ENCODE data around the gene APMAP. TPM values are rescaled to one million over a fixed set of nuclear protein-coding genes. Genes with fewer than 3 reads are reported as not detected.

APMAP gene
- total and polyA plus RNA-seq, 2 of the 13 experiments (the other 11 are each of a cell fraction or from before 2014, with no cell fraction given), result 168 to 214 TPM

DNA sequence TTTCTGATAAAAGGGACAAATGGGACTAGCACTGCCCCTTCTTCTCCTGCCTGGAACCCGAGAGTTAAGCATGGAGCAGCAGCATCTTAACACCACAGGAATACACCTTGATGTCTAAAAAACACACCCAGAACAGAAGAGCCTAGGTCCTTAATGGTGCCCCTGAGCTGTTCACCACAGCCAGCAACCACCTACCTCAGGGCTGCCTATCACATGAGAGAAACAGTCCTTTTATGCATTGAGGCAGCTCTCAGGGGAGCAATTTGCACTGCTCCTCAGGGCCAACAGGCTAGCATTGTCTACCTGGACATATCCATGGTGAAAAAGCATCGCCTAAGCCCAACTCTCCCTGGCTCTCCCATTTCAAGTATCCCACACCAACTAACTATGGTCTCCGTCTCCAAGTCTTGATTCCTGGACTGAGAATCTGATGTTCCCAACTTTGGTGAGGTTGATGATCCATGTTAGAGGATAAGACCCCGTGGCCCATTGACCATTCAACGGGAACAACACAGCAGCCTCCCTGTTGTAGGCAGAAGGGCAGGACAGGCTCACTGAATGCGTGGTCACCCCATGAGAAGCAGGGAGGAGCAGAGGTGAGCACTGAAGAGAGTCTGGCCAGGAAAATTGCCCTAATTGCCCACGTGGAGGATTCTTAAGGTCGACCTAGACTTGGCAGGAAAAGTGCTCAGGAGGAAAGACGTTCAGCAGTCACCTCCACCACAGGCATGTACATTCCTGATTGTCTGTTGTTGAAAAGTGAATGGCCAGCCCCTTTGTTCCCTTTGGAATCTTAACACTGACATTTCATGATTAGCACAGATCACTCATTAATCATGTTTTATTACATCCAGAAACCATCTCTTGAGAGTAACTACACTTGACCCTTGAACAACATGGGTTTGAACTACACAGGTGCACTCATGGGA, 4.2 kb upstream of the APMAP start (continued):
- TF ChIP-seq ZC3H13 (CRISPR knock-in tag; IDR thresholded peaks at IDR 0.05) (no peak), ZNF17 (CRISPR knock-in tag; IDR thresholded peaks at IDR 0.05) (no peak)

GRCh38 chr20:24995741-24996448, 3.3 kb upstream of the APMAP start:
- BruUV-seq (replicated peaks), result no TSS peak
- H2AFZ ChIP-seq (ENCODE audit: low read length), result no peak overlapping the region
- POLR2A ChIA-PET, result interaction anchor here (0.5 to 1.1 kb wide), 2 partner anchors 61 to 1905 kb away, joined by 3 to 4 read pairs; no protein-coding TSS in a partner anchor
- CTCF ChIA-PET (ENCODE audit: low intra/inter-chr PET ratio, low total read pairs), result interaction anchor here (3.5 to 6.9 kb wide), 3 partner anchors 69 to 183 kb away, joined by 35 to 138 read pairs (median 45); no protein-coding TSS in a partner anchor
- peaks cover 16% of the 10 kb centered on the region for H3K79me2 ChIP-seq (ENCODE audit: insufficient read depth, low read length)
- no peaks in the 10 kb centered on the region for H3K36me3 ChIP-seq (replicated peaks in 1 of 2; ENCODE audit: control insufficient read depth in 1 of 2, insufficient read depth in 2 of 2, low read length in 2 of 2)
- H3K4me2 ChIP-seq (ENCODE audit: low read depth, low read length), result no peak overlapping the region
- DNase-seq (ENCODE audit: low spot score), result no peak
- FAIRE-seq, result no peak
- peaks cover 1 to 7% of the 10 kb centered on the region in 2 experiments; a peak in 2 of 5 replicates for H3K27me3 ChIP-seq (ENCODE audit: control insufficient read depth in 1 of 2, insufficient read depth in 2 of 2, low read length in 2 of 2)
- WGBS (ENCODE audit: low lambda C conversion rate), result 39% methylated on average over 9 of the region's 9 CpGs
- intact Hi-C loops (cut with micrococcal nuclease; ENCODE audit: unreplicated experiment) (loop anchor here (1.0 to 10.0 kb wide), 3 partner anchors 69 to 399 kb away; partner anchors contain the start of gene ABHD12), in situ Hi-C loops (cut with HindIII; ENCODE audit: extremely low pct_ligation_motif_present, low pct_unique_long_range_greater_than_20kb) (loop anchor here (5.0 to 10.0 kb wide), 2 partner anchors 66 to 299 kb away; no protein-coding TSS in a partner anchor)
- H3K9ac ChIP-seq (ENCODE audit: insufficient read depth, low read depth, low read length), result no peak overlapping the region
- H3K9me3 ChIP-seq (ENCODE audit: low read length), result no peaks in the 10 kb centered on the region
- no peak overlapping the region for H3K27ac ChIP-seq (ENCODE audit: extremely low read length, insufficient read depth, low read length)
- H3K4me1 ChIP-seq (ENCODE audit: insufficient read depth, low read length), result peaks cover 35% of the 10 kb centered on the region
- TF ChIP-seq CREB3 (CRISPR knock-in tag; IDR thresholded peaks at IDR 0.05) (no peak), GABPA (IDR thresholded peaks at IDR 0.05; ENCODE audit: low read depth, low read length) (0 out of 2 replicates have a peak, but pooled peaks have one; percentile 6), GABPA (CRISPR knock-in tag; IDR thresholded peaks at IDR 0.05; ENCODE audit: low read depth) (no peak)
- no peak for ATAC-seq
- H4K20me1 ChIP-seq (ENCODE audit: insufficient read depth, low read length), result no peaks in the 10 kb centered on the region
- no peak overlapping the region for H3K4me3 ChIP-seq (replicated peaks in 1 of 3; ENCODE audit: insufficient read depth in 1 of 3, low read depth in 2 of 3, low read length in 3 of 3)

Data from HepG2 (cell line).